HepG2 (cell line): ENCODE measurements around the gene MRPS7. TPM values are rescaled to one million over a fixed set of nuclear protein-coding genes. Genes with fewer than 3 reads are reported as not detected.

Experiments used
- ATAC-seq: fragments of 200-7000 bp; cut with Tn5 transposase; 3 replicates; pipeline ENCODE4 v1.9.1; 2020; ENCODE audit warnings: mild to moderate bottlenecking, moderate library complexity
- BruUV-seq: library from RNA; stranded (reverse); fragments of 400-500 nt; replicated peaks from 2 replicates; lab custom pipeline; 2021; lab: Mats Ljungman, UMichigan
- CTCF ChIA-PET: fragments of 300-600 bp; formaldehyde crosslinking; extraction: SDS; loops from one replicate; lab custom pipeline; 2021; ENCODE audit warnings: low total read pairs, inconsistent platforms, low intra/inter-chr PET ratio; lab: Yijun Ruan, JAX
- POLR2A ChIA-PET: fragments of 350-600 bp; sonication (Branson Sonifier 250); formaldehyde crosslinking; loops from one replicate; lab custom pipeline; 2020; ENCODE audit warnings: antibody characterized with exemption, inconsistent platforms; lab: Yijun Ruan, JAX
- DNase-seq: peaks from one replicate; pipeline ENCODE4 v3.0.0-alpha.2; 2015; ENCODE audit warnings: low spot score
- FAIRE-seq: peaks from 3 replicates; lab custom pipeline; 2011; peaks lifted over from hg19 to GRCh38; lab: Jason Lieb, UNC
- H2AFZ ChIP-seq: one replicate; pipeline ENCODE4 v1.6.1; 2011; ENCODE audit warnings: low read length, inconsistent platforms
- H3K27ac ChIP-seq: fragments of 300-600 bp; 3 replicates; pipeline ENCODE4 v1.8.0; 2011; ENCODE audit warnings: mixed run types, mild to moderate bottlenecking, mixed read lengths, low read length, inconsistent platforms; ENCODE audit not compliant: insufficient read depth; ENCODE audit errors: extremely low read length
- H3K27me3 ChIP-seq, 2 experiments: fragments of 200-600 bp in 1 of 2; 2 replicates in 1 of 2; 3 replicates in 1 of 2; pipeline versions ENCODE4 v1.6.0 to v1.8.0; 2011; ENCODE audit warnings: low read length in 2 of 2, mild to moderate bottlenecking in 2 of 2, moderate library complexity in 2 of 2, inconsistent platforms in 1 of 2; ENCODE audit not compliant: insufficient read depth in 2 of 2, control insufficient read depth in 1 of 2
- H3K36me3 ChIP-seq, 2 experiments: fragments of 200-600 bp in 1 of 2; replicated peaks in 1 of 2; 2 replicates in 1 of 2; 3 replicates in 1 of 2; pipeline versions ENCODE4 v1.5.1 to v1.8.0; 2011; ENCODE audit warnings: low read length in 2 of 2, inconsistent platforms in 1 of 2; ENCODE audit not compliant: insufficient read depth in 2 of 2, control insufficient read depth in 1 of 2
- H3K4me1 ChIP-seq: 2 replicates; pipeline ENCODE4 v1.5.1; 2012; ENCODE audit warnings: low read length, inconsistent platforms; ENCODE audit not compliant: insufficient read depth
- H3K4me2 ChIP-seq: 2 replicates; pipeline ENCODE4 v1.6.0; 2011; ENCODE audit warnings: low read depth, low read length, inconsistent platforms
- H3K4me3 ChIP-seq, 3 experiments: fragments of 200-600 bp in 1 of 3; sonication (generic), shearing (Covaris generic) in 1 of 3; replicated peaks in 1 of 3; 2 replicates each; pipeline ENCODE4 v1.5.1; 2011 to 2016; ENCODE audit warnings: low read length in 3 of 3, inconsistent platforms in 2 of 3, low read depth in 2 of 3, mild to moderate bottlenecking in 2 of 3, control low read depth in 1 of 3, mixed read lengths in 1 of 3; ENCODE audit not compliant: insufficient read depth in 1 of 3
- H3K79me2 ChIP-seq: one replicate; pipeline ENCODE4 v1.6.1; 2011; ENCODE audit warnings: low read length, inconsistent platforms; ENCODE audit not compliant: insufficient read depth
- H3K9ac ChIP-seq: 2 replicates; pipeline ENCODE4 v1.6.0; 2011; ENCODE audit warnings: mild to moderate bottlenecking, low read depth, low read length, inconsistent platforms; ENCODE audit not compliant: insufficient read depth
- H3K9me3 ChIP-seq: 2 replicates; pipeline ENCODE4 v1.5.1; 2012; ENCODE audit warnings: mild to moderate bottlenecking, low read length
- H4K20me1 ChIP-seq: 2 replicates; pipeline ENCODE4 v1.6.0; 2011; ENCODE audit warnings: inconsistent platforms, mild to moderate bottlenecking, low read length, moderate library complexity; ENCODE audit not compliant: insufficient read depth
- GATA4 ChIP-seq: sonication (generic); IDR thresholded peaks from 2 replicates; pipeline ENCODE4 v1.6.1; 2016; ENCODE audit warnings: antibody characterized with exemption, low read depth, borderline replicate concordance
- HIVEP1 ChIP-seq: sonication (generic); formaldehyde crosslinking; IDR thresholded peaks from 2 replicates; pipeline ENCODE4 v1.4.0; 2020; ENCODE audit warnings: mild to moderate bottlenecking, missing genetic modification reagents
- JDP2 ChIP-seq: sonication (generic); formaldehyde crosslinking; IDR thresholded peaks from 2 replicates; pipeline ENCODE4 v1.8.1; 2022; ENCODE audit warnings: missing genetic modification reagents, borderline replicate concordance
- MAFG ChIP-seq: sonication (generic); formaldehyde crosslinking; IDR thresholded peaks from 2 replicates; pipeline ENCODE4 v1.5.1; 2020; ENCODE audit warnings: mild to moderate bottlenecking, missing genetic modification reagents
- NBN ChIP-seq: fragments of 450-650 bp; conservative IDR thresholded peaks from 2 replicates; pipeline ENCODE4 v1.6.1; 2017
- NFE2L2 ChIP-seq: fragments of 150-350 bp; IDR thresholded peaks from 2 replicates; pipeline ENCODE4 v1.6.1; 2014; ENCODE audit warnings: low read length
- NONO ChIP-seq, 2 experiments: fragments of 450-650 bp in 1 of 2; sonication (generic) in 1 of 2; formaldehyde crosslinking in 1 of 2; IDR thresholded peaks in 1 of 2; conservative IDR thresholded peaks in 1 of 2; 2 replicates each; pipeline versions ENCODE4 v1.6.1 to v1.8.0; 2017 to 2022; ENCODE audit warnings: mild to moderate bottlenecking in 1 of 2, missing genetic modification reagents in 1 of 2, moderate library complexity in 1 of 2
- PCBP2 ChIP-seq: fragments of 200-400 bp; formaldehyde crosslinking; optimal IDR thresholded peaks from 2 replicates; pipeline ENCODE3; 2018; ENCODE audit warnings: low read length, low read depth; ENCODE audit not compliant: poor library complexity, severe bottlenecking
- RELA ChIP-seq: sonication (generic); formaldehyde crosslinking; IDR thresholded peaks from 2 replicates; pipeline ENCODE4 v1.4.0; 2020; ENCODE audit warnings: missing genetic modification reagents
- RXRA ChIP-seq: sonication (generic); formaldehyde crosslinking; IDR thresholded peaks from 2 replicates; pipeline ENCODE4 v1.5.1; 2020; ENCODE audit warnings: missing genetic modification reagents
- SATB2 ChIP-seq: sonication (generic); formaldehyde crosslinking; IDR thresholded peaks from 2 replicates; pipeline ENCODE4 v1.5.0; 2020; ENCODE audit warnings: missing genetic modification reagents
- SNAPC5 ChIP-seq: sonication (generic); formaldehyde crosslinking; IDR thresholded peaks from 2 replicates; pipeline ENCODE4 v1.8.1; 2023; ENCODE audit warnings: mild to moderate bottlenecking, missing genetic modification reagents, borderline replicate concordance
- ZFP36L2 ChIP-seq: sonication (generic); formaldehyde crosslinking; IDR thresholded peaks from 2 replicates; pipeline ENCODE4 v1.4.0; 2020; ENCODE audit warnings: missing genetic modification reagents
- ZFP90 ChIP-seq: sonication (generic); formaldehyde crosslinking; IDR thresholded peaks from 2 replicates; pipeline ENCODE4 v1.8.0; 2022; ENCODE audit warnings: missing genetic modification reagents, mild to moderate bottlenecking, inconsistent platforms, borderline replicate concordance
- ZNF33A ChIP-seq: sonication (generic); formaldehyde crosslinking; IDR thresholded peaks from 2 replicates; pipeline ENCODE4 v1.5.1; 2020; ENCODE audit warnings: missing genetic modification reagents, mild to moderate bottlenecking, moderate library complexity, borderline replicate concordance
- ZNF350 ChIP-seq: sonication (generic); formaldehyde crosslinking; IDR thresholded peaks from 2 replicates; pipeline ENCODE4 v1.4.0; 2020; ENCODE audit warnings: mild to moderate bottlenecking, low read depth, missing genetic modification reagents, borderline replicate concordance
- ZNF383 ChIP-seq: sonication (generic); formaldehyde crosslinking; IDR thresholded peaks from 2 replicates; pipeline ENCODE4 v1.4.0; 2020; ENCODE audit warnings: missing genetic modification reagents, mild to moderate bottlenecking, borderline replicate concordance
- ZNF441 ChIP-seq: sonication (generic); formaldehyde crosslinking; IDR thresholded peaks from 2 replicates; pipeline ENCODE4 v1.7.0; 2021; ENCODE audit warnings: missing genetic modification reagents, borderline replicate concordance
- ZNF543 ChIP-seq: sonication (generic); formaldehyde crosslinking; IDR thresholded peaks from 2 replicates; pipeline ENCODE4 v1.4.0; 2020; ENCODE audit warnings: mild to moderate bottlenecking, missing genetic modification reagents
- ZNF740 ChIP-seq: sonication (generic); formaldehyde crosslinking; IDR thresholded peaks from 2 replicates; pipeline ENCODE4 v1.4.0; 2020; ENCODE audit warnings: missing genetic modification reagents
- WGBS: methylation state at CpG from one replicate; pipeline ENCODE4 v1.1.6; 2017; ENCODE audit warnings: low lambda C conversion rate; 5-methylcytosine and 5-hydroxymethylcytosine counted together
- in situ Hi-C: cut with HindIII; loops from 2 replicates; pipeline ENCODE4 v1.10.0; 2017; ENCODE audit warnings: low pct_unique_long_range_greater_than_20kb; ENCODE audit not compliant: extremely low pct_ligation_motif_present
- intact Hi-C: fragments of 100-400 bp; cut with micrococcal nuclease; formaldehyde crosslinking; loops from one replicate; pipeline ENCODE4 v1.10.0; 2022; ENCODE audit not compliant: unreplicated experiment
- polyA plus RNA-seq, 8 experiments: library from polyadenylated mRNA; depleted of rRNA in 3 of 8; stranded (reverse) in 7 of 8; unstranded in 1 of 8; fragments of >200 nt; fragmentation: Illumina TruSeq in 4 of 8; extraction: Trizol in 4 of 8; gene quantifications; 2 replicates each; pipeline versions ENCODE4 v1.2.1 to v1.2.3, GENCODE V29; 2011 to 2016; ENCODE audit warnings: low read depth in 4 of 8, missing spikeins in 1 of 8, mixed read lengths in 1 of 8; ENCODE audit not compliant: insufficient read depth in 1 of 8
- total RNA-seq, 5 experiments: library from RNA; depleted of rRNA; stranded (reverse); fragments of >200 nt; fragmentation: Illumina TruSeq; extraction: Trizol; gene quantifications; 2 replicates each; pipeline ENCODE4 v1.2.3, GENCODE V29; 2016; ENCODE audit warnings: low read depth in 1 of 5
- TF ChIP-seq, protein P1 (sequence below): sonication (generic); formaldehyde crosslinking; conservative IDR thresholded peaks from 2 replicates; pipeline ENCODE4 v1.5.0; 2020; ENCODE audit warnings: missing genetic modification reagents

MRPS7 gene
- total and polyA plus RNA-seq, 2 of the 13 experiments (the other 11 are each of a cell fraction or from before 2014, with no cell fraction given), result 97.0 to 162 TPM

DNA sequence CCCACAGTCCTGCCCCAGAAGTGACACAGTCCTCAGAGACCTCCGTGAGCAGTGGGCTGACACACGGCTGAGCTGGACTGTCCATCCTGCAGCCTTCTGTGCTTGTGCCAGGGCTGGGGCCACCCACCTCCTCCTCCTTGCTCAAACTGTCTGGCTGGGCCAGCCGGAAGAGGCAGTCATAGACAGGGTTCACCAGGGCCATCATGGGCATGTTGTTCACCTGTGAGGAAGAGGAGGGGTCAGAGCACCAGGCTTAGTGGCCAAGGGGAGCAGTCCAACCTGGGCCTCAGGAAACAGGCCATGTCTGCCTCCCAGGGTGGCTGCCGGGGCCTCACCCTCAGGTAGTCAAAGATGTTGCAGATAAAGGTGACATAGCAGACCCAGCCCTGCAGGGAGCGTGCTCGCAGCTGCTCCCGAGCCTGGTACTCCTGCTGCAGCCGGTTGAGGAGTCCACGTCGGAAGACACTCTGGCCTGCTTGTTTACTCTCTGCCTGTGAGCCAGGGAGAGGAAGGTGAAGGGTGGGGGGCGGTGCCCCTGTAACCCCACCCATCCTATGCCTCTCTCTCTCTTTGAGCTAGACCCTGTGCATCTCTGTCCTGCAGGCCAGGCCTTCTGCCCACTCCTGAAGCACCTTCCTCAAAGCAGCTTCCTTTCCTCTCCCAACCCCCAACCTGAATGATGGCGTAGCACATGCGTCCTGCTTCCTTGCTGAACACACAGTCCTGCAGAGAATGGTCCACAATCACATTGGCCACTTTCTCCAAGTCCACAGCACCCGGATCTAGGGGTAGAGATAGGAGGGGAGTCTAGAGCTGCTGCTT is 5.9 kb downstream of the MRPS7 start (continued):
- TF ChIP-seq JDP2 (CRISPR knock-in tag) (no peak), ZNF350 (peak; percentile 88), RXRA (CRISPR knock-in tag) (no peak; the same call in none of the 2 replicates), ZNF383 (0 out of 2 replicates have a peak, but pooled peaks have one; percentile 29), ZFP90 (CRISPR knock-in tag) (no peak; the same call in 1 of the 2 replicates), HIVEP1 (CRISPR knock-in tag) (no peak), NFE2L2 (0 out of 2 replicates have a peak, but pooled peaks have one; percentile 6), NONO (IDR thresholded peaks at IDR 0.05) (no peak), NONO (CRISPR knock-in tag; conservative IDR thresholded peaks at IDR 0.05) (peak; percentile 74), PCBP2 (no peak), ZNF441 (peak; percentile 47; the same call in 1 of the 2 replicates), NBN (no peak), MAFG (CRISPR knock-in tag) (no peak), ZNF543 (CRISPR knock-in tag) (peak; percentile 15; the same call in 1 of the 2 replicates)

DNA sequence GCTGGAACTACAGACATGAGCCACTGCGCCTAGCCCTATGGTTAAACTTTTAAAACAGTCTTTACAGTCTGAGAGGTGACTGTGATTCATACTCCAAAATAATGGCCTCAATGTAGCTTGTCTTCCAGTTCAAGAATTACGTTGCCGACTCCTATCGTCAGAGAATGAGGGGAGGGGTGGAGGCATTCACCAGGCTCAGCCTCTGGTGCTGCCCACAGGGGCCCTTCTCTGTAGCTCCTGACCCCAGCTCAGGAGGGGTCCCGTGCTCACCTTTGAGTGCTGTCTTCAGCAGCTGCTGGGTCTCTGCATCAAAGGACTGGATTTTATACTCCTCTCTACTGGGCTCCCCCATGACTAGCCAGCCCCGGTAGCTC is 8.2 kb downstream of the MRPS7 start:
- peak overlapping the region; percentile 68 for H3K27ac ChIP-seq
- 16% methylated on average over 5 of the region's 6 CpGs for WGBS
- no peak for TF ChIP-seq ZNF33A (CRISPR knock-in tag)
- TF ChIP-seq SATB2, result 0 out of 2 replicates have a peak, but pooled peaks have one; percentile 24
- no peak for TF ChIP-seq RELA (CRISPR knock-in tag)
- TF ChIP-seq ZFP36L2 (CRISPR knock-in tag), result no peak
- no peak for TF ChIP-seq GATA4
- TF ChIP-seq ZNF740 (CRISPR knock-in tag), result no peak
- TF ChIP-seq, protein P1, sequence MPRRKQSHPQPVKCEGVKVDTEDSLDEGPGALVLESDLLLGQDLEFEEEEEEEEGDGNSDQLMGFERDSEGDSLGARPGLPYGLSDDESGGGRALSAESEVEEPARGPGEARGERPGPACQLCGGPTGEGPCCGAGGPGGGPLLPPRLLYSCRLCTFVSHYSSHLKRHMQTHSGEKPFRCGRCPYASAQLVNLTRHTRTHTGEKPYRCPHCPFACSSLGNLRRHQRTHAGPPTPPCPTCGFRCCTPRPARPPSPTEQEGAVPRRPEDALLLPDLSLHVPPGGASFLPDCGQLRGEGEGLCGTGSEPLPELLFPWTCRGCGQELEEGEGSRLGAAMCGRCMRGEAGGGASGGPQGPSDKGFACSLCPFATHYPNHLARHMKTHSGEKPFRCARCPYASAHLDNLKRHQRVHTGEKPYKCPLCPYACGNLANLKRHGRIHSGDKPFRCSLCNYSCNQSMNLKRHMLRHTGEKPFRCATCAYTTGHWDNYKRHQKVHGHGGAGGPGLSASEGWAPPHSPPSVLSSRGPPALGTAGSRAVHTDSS (CRISPR knock-in tag), result no peak
- TF ChIP-seq SNAPC5 (CRISPR knock-in tag), result 0 out of 2 replicates have a peak, but pooled peaks have one; percentile 32

More for the DNA sequence above, 8.2 kb downstream of the MRPS7 start:
- Histone ChIP-seq H3K79me2 (peaks cover 6% of the 10 kb centered on the region), H3K27me3 (no peaks in the 10 kb centered on the region), H3K4me2 (peak overlapping the region; percentile 94), H2AFZ (no peak overlapping the region), H3K4me1 (peaks cover 43% of the 10 kb centered on the region), H3K9me3 (no peaks in the 10 kb centered on the region), H4K20me1 (no peaks in the 10 kb centered on the region), H3K9ac (peak overlapping the region; percentile 83), H3K36me3 (peaks cover 12 to 34% of the 10 kb centered on the region in 2 experiments), H3K4me3 (peak overlapping the region; percentile 91 to 98 (median 94))
- intact Hi-C loops (loop anchor here (1.0 to 2.0 kb wide), 3 partner anchors 39 to 143 kb away; partner anchors contain the start of gene GRB2), in situ Hi-C loops (loop anchor here (5.0 kb wide), 1 partner anchor 142 kb away; no protein-coding TSS in a partner anchor)
- CTCF ChIA-PET, result interaction anchor here (0.9 to 1.1 kb wide), 2 partner anchors 19 to 143 kb away, joined by 3 read pairs; partner anchors contain the start of gene SLC25A19
- BruUV-seq, result no TSS peak
- FAIRE-seq, result no peak
- POLR2A ChIA-PET, result interaction anchor here (0.5 to 6.6 kb wide), 21 partner anchors 9 to 261 kb away, joined by 3 to 93 read pairs (median 7); partner anchors contain the start of genes GGA3, GRB2, JPT1 and MRPS7
- DNase-seq, result no peak
- ATAC-seq, result peak; percentile 11
